ENCODE results near the gene ARHGEF40.

Gene ARHGEF40

GRCh38 chr14:21059842-21060613 lies 10.1 kb upstream of the ARHGEF40 start:
- no peak for DNase-seq (ENCODE audit: low read depth)
- H3K4me3 ChIP-seq (ENCODE audit: low read depth, low read length): no peak overlapping the region
- TF ChIP-seq POLR2A (IDR thresholded peaks at IDR 0.05; ENCODE audit: extremely low read depth, insufficient read length): no peak
- no peak for TF ChIP-seq CTCF (IDR thresholded peaks at IDR 0.05; ENCODE audit: low read depth, low read length)
- TF ChIP-seq MAX (IDR thresholded peaks at IDR 0.05; ENCODE audit: low read depth, low read length): no peak
- TF ChIP-seq MYC (IDR thresholded peaks at IDR 0.05; ENCODE audit: low read depth, low read length): no peak

- DNase-seq (ENCODE audit: low read depth): no peak
- no peak overlapping the region for H3K4me3 ChIP-seq (ENCODE audit: low read depth, low read length)
- TF ChIP-seq POLR2A (IDR thresholded peaks at IDR 0.05; ENCODE audit: extremely low read depth, insufficient read length) (no peak), MAX (IDR thresholded peaks at IDR 0.05; ENCODE audit: low read depth, low read length) (no peak), MYC (IDR thresholded peaks at IDR 0.05; ENCODE audit: low read depth, low read length) (no peak), CTCF (IDR thresholded peaks at IDR 0.05; ENCODE audit: low read depth, low read length) (no peak)
Observed at GRCh38 chr14:21060614-21061346, 9.3 kb upstream of the ARHGEF40 start.

GRCh38 chr14:21061347-21061668 lies 8.8 kb upstream of the ARHGEF40 start:
- H3K4me3 ChIP-seq (ENCODE audit: low read depth, low read length): no peak overlapping the region
- TF ChIP-seq MAX (IDR thresholded peaks at IDR 0.05; ENCODE audit: low read depth, low read length) (no peak), CTCF (IDR thresholded peaks at IDR 0.05; ENCODE audit: low read depth, low read length) (no peak), MYC (IDR thresholded peaks at IDR 0.05; ENCODE audit: low read depth, low read length) (no peak), POLR2A (IDR thresholded peaks at IDR 0.05; ENCODE audit: extremely low read depth, insufficient read length) (no peak)
- no peak for DNase-seq (ENCODE audit: low read depth)

GRCh38 chr14:21063479-21063878 lies 6.6 kb upstream of the ARHGEF40 start:
- DNase-seq (ENCODE audit: low read depth): no peak
- no peak overlapping the region for H3K4me3 ChIP-seq (ENCODE audit: low read depth, low read length)
- TF ChIP-seq CTCF (IDR thresholded peaks at IDR 0.05; ENCODE audit: low read depth, low read length): no peak
- no peak for TF ChIP-seq POLR2A (IDR thresholded peaks at IDR 0.05; ENCODE audit: extremely low read depth, insufficient read length)
- no peak for TF ChIP-seq MYC (IDR thresholded peaks at IDR 0.05; ENCODE audit: low read depth, low read length)
- no peak for TF ChIP-seq MAX (IDR thresholded peaks at IDR 0.05; ENCODE audit: low read depth, low read length)

- no peak overlapping the region for H3K4me3 ChIP-seq (ENCODE audit: low read depth, low read length)
- TF ChIP-seq CTCF (IDR thresholded peaks at IDR 0.05; ENCODE audit: low read depth, low read length) (peak; percentile 31), MAX (IDR thresholded peaks at IDR 0.05; ENCODE audit: low read depth, low read length) (no peak)
- peak; percentile 31 for DNase-seq (ENCODE audit: low read depth)
Observed at GRCh38 chr14:21066882-21067502, 3.1 kb upstream of the ARHGEF40 start.
